HEK293 (cell line): Measurements from ENCODE around the gene MYOM1.

Experiments used
- BCL11A ChIP-seq: fragments of 450-650 bp; formaldehyde crosslinking; IDR thresholded peaks from 2 replicates; pipeline ENCODE4 v1.5.1; 2016; ENCODE audit warnings: low read depth, missing biosample characterization, missing genetic modification characterization
- REPIN1 ChIP-seq: fragments of 450-650 bp; formaldehyde crosslinking; IDR thresholded peaks from 2 replicates; pipeline ENCODE4 v1.5.1; 2017; ENCODE audit warnings: missing biosample characterization, missing genetic modification characterization, low read depth
- SETDB1 ChIP-seq: IDR thresholded peaks from one replicate; pipeline ENCODE4 v1.6.1; 2017; ENCODE audit warnings: mild to moderate bottlenecking, low read length, moderate library complexity, mixed read lengths; ENCODE audit not compliant: insufficient read length
- ZBTB48 ChIP-seq: fragments of 450-650 bp; formaldehyde crosslinking; IDR thresholded peaks from 2 replicates; pipeline ENCODE4 v1.5.1; 2016; ENCODE audit warnings: missing biosample characterization, missing genetic modification characterization
- ZFP3 ChIP-seq: fragments of 450-650 bp; formaldehyde crosslinking; IDR thresholded peaks from 2 replicates; pipeline ENCODE4 v1.5.1; 2016; ENCODE audit warnings: low read depth, missing biosample characterization, missing genetic modification characterization
- ZFP37 ChIP-seq: fragments of 450-650 bp; formaldehyde crosslinking; IDR thresholded peaks from 2 replicates; pipeline ENCODE4 v1.5.1; 2016; ENCODE audit warnings: missing biosample characterization, missing genetic modification characterization
- TF ChIP-seq, protein P1 (sequence below): fragments of 450-650 bp; formaldehyde crosslinking; IDR thresholded peaks from 2 replicates; pipeline ENCODE4 v1.5.1; 2016; ENCODE audit warnings: missing biosample characterization, missing genetic modification characterization
- TF ChIP-seq, protein P2 (sequence below): sonication (generic); formaldehyde crosslinking; IDR thresholded peaks from 2 replicates; pipeline ENCODE4 v1.8.1; 2022; ENCODE audit warnings: mild to moderate bottlenecking, moderate library complexity, missing genetic modification reagents

DNA sequence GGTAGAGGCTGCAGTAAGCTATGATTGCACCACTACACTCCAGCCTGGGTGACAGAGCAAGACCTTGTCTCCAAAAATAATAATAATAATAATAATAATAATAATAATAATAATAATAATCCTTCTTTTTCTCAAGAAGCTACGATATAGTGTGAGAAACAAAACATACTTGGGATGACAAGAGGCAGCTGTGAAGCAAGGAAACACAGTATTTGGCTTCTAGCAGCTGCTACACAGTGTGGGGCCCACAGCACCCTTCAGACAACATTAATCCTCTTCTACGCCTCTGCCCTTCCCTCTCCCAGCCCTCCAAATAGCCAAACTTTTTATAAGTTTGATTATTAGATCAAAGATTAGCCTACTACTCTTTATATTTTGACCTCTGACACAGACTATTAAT lies 62.2 kb downstream of the MYOM1 start:
- TF ChIP-seq ZFP3 (tag by site-specific recombination) = no peak
- TF ChIP-seq, protein P1, sequence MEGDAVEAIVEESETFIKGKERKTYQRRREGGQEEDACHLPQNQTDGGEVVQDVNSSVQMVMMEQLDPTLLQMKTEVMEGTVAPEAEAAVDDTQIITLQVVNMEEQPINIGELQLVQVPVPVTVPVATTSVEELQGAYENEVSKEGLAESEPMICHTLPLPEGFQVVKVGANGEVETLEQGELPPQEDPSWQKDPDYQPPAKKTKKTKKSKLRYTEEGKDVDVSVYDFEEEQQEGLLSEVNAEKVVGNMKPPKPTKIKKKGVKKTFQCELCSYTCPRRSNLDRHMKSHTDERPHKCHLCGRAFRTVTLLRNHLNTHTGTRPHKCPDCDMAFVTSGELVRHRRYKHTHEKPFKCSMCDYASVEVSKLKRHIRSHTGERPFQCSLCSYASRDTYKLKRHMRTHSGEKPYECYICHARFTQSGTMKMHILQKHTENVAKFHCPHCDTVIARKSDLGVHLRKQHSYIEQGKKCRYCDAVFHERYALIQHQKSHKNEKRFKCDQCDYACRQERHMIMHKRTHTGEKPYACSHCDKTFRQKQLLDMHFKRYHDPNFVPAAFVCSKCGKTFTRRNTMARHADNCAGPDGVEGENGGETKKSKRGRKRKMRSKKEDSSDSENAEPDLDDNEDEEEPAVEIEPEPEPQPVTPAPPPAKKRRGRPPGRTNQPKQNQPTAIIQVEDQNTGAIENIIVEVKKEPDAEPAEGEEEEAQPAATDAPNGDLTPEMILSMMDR (tag by site-specific recombination) = no peak
- TF ChIP-seq ZFP37 (tag by site-specific recombination) = no peak
- TF ChIP-seq SETDB1 = no peak
- TF ChIP-seq, protein P2, sequence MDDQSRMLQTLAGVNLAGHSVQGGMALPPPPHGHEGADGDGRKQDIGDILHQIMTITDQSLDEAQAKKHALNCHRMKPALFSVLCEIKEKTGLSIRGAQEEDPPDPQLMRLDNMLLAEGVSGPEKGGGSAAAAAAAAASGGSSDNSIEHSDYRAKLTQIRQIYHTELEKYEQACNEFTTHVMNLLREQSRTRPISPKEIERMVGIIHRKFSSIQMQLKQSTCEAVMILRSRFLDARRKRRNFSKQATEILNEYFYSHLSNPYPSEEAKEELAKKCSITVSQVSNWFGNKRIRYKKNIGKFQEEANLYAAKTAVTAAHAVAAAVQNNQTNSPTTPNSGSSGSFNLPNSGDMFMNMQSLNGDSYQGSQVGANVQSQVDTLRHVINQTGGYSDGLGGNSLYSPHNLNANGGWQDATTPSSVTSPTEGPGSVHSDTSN (CRISPR knock-in tag) = no peak
- TF ChIP-seq ZBTB48 (tag by site-specific recombination) = no peak
- no peak for TF ChIP-seq BCL11A
- no peak for TF ChIP-seq REPIN1 (tag by site-specific recombination)
